Stimulated activated CD4-positive, alpha-beta T cell treated with anti-CD3 and anti-CD28 coated beads, Interleukin-1b, Interleukin-23, amount 100 ng/mL, for 1 hour (primary cell): ENCODE measurements around the gene PGM2.
A peak's percentile ranks its signal among the peaks of the same experiment; 100 is the strongest.
"Not testable (repeated sequence)": the region's sequence is repeated elsewhere in the genome, so short reads cannot be mapped to it uniquely, and the experiment has no call there.

Source experiments
- DNase-seq, 2 donors: peaks; one replicate each; pipeline ENCODE4 v3.0.0-alpha.2; 2020; ENCODE audit warnings: low read depth in 2 of 2

Gene PGM2

DNA sequence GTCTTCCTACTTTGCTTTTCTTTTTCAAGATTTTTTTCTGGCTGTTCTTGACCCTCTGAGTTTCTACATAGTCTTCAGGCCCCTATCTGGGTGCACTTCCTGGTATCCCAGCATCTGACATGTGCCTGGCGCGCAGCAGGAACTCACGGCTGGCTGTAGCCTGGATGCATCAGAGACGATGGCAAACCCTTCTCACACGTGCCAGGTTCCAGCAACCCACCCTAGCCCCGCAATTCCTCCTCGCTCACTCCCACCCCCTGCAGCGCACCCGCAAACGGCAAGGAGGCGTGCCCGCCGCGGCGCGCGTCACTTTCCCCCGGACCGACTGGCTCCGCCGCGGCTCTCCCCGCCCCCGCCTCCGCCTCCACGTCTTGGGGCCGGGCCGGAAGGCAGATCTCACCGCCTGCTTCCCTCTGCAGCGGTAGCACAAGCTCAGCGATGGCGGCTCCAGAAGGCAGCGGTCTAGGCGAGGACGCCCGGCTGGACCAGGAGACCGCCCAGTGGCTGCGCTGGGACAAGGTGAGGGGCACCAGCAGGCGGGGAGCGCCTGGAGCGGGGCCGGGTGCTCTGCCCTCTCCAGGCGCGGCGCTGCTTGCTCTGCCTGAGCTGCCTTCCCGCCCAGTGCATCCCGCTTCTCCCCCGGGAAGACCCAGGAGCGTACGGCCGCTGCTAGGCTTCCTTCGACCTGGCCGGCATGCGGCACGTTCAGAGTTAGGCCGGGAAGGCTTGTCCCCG is at the start of gene PGM2:
Gene PGM2, plus strand, starts transcription at position 392 of the 735 bp plus-strand sequence. Its CDS starts 47 bp downstream, at position 439.
- DNase-seq: peak; percentile 72 to 84

DNA sequence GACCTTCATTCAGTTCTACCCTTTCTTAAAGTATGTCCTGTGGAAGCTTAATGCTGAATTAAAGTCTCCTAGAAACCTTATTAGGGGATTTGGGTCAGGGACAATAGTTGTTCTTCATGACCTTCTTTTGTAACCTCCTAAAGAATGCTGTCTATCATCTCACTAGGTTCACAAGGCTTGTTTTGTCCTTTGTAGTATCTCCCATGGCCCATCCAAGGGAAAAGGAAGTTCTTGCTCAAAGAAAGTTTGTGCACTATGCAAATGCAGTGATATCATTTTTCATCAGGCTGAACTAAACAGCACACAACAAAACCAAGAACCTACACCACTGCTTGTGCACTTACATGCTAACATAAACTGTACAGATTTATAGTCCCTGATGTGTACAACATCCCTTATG is 46.6 kb upstream of the PGM2 start:
- DNase-seq: no peak

DNA sequence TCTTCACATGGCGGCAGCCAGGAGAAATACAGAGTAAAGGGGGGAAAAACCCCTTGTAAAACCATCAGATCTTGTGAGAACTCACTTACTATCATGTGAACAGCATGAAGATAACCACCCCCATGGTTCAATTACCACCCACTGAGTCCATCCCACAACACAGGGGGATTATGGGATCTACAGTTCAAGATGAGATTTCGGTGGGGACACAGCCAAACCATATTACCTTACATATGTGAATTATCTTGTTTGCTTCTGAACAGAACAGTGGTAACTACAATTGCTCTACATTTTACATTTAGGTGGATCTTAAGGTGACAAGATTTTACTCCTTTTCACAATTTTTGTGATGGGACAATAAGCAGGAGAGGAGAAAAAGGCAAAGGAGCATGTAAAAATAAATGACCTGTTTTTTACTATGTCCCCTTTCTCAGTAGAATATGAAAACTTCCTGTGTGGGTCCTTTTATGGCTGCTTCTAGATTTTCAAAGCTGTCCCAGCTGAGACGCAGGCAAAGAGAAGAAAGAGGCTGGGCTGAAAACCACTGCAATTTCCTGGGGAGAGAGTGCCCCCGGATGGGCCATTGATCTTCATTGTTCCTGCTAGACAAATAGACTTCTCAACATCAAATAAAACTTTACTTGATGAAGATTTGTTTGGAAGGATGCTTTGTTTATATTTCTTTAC is 45.9 kb upstream of the PGM2 start:
- DNase-seq: no peak

- no peak for DNase-seq
These were observed 45.4 kb upstream of the PGM2 start for GRCh38 chr4:37781131-37781455.

DNA sequence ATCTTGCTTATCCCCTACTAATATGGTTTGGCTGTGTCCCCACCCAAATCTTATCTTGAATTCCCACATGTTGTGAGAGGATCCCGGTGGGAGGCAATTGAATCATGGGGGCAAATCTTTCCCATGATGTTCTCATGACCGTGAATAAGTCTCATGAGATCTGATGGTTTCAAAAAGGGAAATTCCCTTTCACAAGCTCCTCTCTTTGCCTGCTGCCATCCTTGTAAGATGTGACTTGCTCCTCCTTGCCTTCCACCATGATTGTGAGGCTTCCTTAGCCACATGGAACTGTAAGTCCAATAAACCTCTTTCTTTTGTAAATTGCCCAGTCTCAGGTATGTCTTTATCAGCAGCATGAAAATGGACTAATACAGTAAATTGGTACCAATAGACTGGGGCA is 40.2 kb upstream of the PGM2 start:
- not testable (repeated sequence) for DNase-seq

DNA sequence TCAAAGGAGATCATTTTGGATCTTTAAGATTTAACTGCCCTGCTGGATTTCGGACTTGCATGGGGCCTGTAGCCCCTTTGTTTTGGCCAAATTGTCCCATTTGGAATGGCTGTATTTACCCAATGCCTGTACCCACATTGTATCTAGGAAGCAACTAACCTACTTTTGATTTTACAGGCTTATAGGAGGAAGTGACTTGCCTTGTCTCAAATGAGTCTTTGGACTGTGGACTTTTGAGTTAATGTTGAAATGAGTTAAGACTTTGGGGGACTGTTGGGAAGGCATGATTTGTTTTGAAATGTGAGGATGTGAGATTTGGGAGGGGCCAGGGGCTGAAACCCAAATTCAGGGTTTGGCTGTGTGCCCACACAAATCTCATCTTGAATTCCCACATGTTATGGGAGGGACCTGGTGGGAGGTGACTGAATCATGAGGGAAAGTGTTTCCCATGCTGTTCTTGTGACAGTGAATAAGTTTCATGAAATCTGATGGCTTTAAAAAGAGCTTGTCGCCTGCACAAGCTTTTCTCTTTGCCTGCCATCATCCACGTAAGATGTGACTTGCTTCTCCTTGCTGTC is 38.5 kb upstream of the PGM2 start:
- not testable (repeated sequence) for DNase-seq

GRCh38 chr4:37788819-37789218 is 37.7 kb upstream of the PGM2 start:
- DNase-seq: no peak

DNA sequence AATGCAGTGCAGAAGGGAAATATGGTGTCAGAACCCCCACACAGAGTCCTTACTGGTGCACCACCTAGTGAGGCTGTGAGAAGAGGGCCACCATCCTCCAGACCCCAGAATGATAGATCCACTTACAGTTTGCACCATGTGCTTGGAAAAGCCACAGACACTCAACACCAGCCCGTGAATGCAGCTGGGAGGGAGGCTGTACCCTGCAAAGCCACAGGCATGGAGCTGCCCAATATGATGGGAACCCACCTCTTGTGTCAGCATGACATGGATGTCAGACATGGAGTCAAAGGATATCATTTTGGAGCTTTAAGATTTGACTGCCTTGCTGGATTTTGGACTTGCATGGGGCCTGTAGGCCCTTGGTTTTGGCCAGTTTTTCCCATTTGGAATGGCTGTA is 34.2 kb upstream of the PGM2 start:
- no peak for DNase-seq

DNA sequence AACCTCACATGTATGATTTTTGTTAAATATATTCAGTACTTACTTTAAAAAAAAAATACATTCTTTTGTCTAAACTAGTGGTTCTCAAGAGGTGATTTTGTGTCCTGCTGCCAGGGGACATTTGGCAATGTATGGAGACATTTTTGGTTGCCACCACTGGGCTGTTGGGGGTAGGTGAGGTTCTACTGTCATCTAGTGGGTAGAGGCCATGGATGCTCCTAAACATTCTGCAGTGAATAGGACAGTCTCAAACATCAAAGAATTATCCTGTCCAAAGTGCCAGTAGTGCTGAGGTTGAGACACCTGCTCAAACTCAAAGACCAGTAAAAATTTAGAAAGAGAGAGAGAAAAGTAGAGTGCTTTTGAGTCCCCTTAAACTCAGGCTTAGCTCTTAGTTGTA is 32.9 kb upstream of the PGM2 start:
- DNase-seq: no peak

GRCh38 chr4:37794056-37794455 is 32.4 kb upstream of the PGM2 start:
- no peak for DNase-seq

- DNase-seq: no peak
These were observed 30.8 kb upstream of the PGM2 start for GRCh38 chr4:37795581-37796195.

GRCh38 chr4:37797374-37797773 is 29.1 kb upstream of the PGM2 start:
- DNase-seq: no peak

DNA sequence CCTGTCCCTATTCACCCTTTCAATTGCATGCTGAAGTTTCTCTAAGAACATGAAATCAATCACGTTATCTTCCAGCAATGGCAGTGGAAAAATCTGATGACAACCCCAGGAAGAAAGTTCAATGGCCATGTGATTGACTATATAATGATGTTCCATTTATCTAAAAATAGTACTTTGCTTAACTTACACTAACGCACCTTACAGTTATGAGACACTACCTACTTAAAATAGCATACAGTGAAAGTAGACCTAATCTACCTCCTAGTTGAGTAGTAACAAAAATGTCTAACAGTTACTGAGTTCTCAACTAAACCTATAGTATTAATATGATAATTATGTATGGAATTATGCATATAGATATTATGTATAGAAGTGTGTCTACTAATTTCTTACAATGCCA is 28.6 kb upstream of the PGM2 start:
- no peak for DNase-seq

DNA sequence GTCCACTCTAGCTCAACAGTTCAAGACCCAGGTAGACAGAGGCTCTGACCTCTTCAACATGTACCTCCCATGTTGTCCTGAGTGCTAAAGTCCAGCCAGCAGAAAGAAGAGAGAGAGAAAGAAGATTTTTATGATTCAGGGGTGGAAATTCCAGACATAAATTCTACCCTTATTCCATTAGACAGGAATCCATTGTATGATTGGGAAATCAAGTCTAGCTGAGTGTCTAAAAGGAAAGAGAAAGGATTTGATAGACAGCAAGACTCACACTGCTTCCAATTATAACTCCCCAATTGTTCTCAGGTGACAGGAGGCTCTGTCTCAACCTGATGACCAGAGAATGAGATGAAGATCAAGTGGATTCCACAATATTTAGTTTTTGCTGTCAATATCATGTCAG is 27.9 kb upstream of the PGM2 start:
- DNase-seq: no peak

DNA sequence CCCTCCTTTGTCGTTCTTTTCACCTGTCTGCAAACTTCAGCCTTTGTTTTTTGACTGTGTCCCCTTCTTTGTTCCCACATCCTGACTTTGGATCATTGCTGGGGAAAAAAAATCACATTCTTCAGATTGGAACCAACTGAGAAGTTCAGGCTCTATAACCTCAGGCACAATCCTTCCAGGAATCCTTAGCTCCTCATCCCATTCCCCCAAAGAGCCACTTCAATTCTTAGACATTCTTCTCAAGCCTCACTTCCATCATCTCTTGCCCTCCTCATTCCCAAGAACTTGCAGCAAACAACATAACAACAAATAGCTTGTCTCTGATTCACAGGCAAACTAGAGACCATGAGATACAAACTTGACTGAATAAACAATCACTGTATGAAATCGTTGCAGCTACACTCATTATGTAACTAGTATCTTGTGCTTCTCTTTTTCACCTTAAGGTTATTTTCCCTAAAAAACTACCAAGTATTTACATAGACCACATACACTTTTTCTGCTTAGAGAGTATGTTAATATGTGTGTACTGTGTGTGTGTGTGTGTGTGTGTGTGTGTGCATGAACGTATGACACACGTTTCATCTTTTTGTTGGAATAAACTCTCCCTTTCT is 26.4 kb upstream of the PGM2 start:
- no peak for DNase-seq

GRCh38 chr4:37802068-37802666 is 24.3 kb upstream of the PGM2 start:
- DNase-seq: no peak

DNA sequence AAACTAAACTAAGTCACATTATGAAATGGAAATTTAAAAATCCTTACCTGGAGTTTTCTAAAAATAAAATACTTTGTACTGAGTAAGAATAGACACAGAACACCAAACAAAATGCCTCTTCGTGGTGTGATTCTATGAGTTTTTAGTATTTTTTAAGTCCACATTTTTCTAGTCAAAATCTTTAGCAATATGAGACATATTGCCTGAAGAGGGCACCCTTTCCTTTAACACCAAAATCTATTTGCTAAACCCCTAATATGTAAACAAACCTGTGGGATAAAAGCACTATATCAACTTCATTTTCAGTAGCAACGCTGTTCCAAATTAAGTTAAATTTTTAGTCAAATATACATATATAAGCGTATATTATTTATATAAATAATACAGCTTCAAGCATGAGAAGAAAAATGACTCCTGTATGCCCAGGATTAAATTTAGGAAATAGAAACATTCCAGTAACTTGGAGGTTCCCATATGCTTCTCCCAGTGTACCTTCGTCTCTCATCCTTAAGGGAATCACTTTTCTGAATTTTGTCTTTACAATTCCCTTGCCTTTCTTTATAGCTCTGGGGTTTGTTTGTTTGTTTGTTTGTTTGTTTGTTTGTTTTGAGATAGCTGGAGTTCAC is 23.0 kb upstream of the PGM2 start:
- DNase-seq: no peak

DNA sequence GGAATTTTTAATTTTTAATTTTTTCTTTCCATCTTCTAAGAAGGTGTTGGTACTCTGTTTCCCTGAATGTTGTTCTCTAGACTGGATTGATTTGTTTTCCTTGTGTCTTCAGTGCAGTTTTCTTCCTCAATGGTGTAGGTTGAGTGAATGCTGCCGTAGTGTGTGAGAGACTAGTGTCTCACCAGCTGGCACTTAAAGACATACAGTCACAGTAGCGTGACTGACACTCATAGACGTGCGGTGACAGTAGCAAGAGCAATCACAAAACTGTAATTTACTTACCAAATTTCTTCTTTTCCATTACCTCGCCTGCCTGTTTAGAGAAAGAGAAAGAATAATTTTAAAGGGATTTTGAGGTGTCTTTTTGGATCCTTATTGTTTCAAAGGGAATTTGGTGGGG is 21.4 kb upstream of the PGM2 start:
- DNase-seq: no peak

GRCh38 chr4:37812713-37813112 is 13.8 kb upstream of the PGM2 start:
- no peak for DNase-seq

GRCh38 chr4:37815591-37815990 is 10.9 kb upstream of the PGM2 start:
- no peak for DNase-seq

DNA sequence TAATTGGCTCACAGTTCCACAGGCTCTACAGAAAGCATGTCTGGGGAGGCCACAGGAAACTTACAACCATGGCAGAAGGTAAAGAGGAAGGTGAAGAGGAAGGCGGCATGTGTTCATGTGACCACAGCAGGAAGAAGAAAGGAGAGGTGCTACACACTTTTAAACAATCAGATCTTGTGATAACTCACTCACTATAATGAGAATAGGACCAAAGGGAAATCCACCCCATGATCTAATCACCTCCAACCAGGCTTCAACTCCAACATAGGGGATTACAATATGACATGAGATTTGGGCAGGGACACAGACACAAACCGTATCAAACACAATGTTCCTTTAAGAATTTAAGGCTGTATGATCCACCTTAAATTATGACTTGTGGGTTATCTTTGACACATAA is 10.5 kb upstream of the PGM2 start:
- DNase-seq: no peak

- no peak for DNase-seq
These were observed 9.8 kb upstream of the PGM2 start for GRCh38 chr4:37816719-37817118.
